GM12865 (cell line): Measurements from ENCODE around the gene P3H2.
A peak's percentile ranks its signal among the peaks of the same experiment; 100 is the strongest.

Experiments used
- DNase-seq: peaks from one replicate; pipeline ENCODE4 v3.0.0; 2010; ENCODE audit warnings: low read depth
- H3K4me3 ChIP-seq: 2 replicates; pipeline ENCODE4 v1.5.1; 2011; ENCODE audit warnings: mild to moderate bottlenecking, low read depth, low read length, control low read depth
- CTCF ChIP-seq: IDR thresholded peaks from 2 replicates; pipeline ENCODE4 v1.5.1; 2011; ENCODE audit warnings: low read length, control low read depth, low read depth, inconsistent platforms; ENCODE audit not compliant: insufficient read depth; ENCODE audit errors: missing control alignments

The P3H2 gene

GRCh38 chr3:190055773-190056172 lies 64.9 kb downstream of the P3H2 start:
- H3K4me3 ChIP-seq, result no peak overlapping the region
- DNase-seq, result no peak
- TF ChIP-seq CTCF, result no peak

- H3K4me3 ChIP-seq, result no peak overlapping the region
- no peak for DNase-seq
These were observed 66.6 kb downstream of the P3H2 start for GRCh38 chr3:190053919-190054672.

GRCh38 chr3:190051641-190052040 lies 69.1 kb downstream of the P3H2 start:
- no peak for TF ChIP-seq CTCF
- DNase-seq, result no peak

More at GRCh38 chr3:190053919-190054672, 66.6 kb downstream of the P3H2 start:
- TF ChIP-seq CTCF, result no peak

GRCh38 chr3:190048932-190049441 lies 71.7 kb downstream of the P3H2 start:
- H3K4me3 ChIP-seq, result peak overlapping the region; percentile 50
- no peak for TF ChIP-seq CTCF
- peak; percentile 35 for DNase-seq

More at GRCh38 chr3:190051641-190052040, 69.1 kb downstream of the P3H2 start:
- no peak overlapping the region for H3K4me3 ChIP-seq

- no peak for TF ChIP-seq CTCF
- H3K4me3 ChIP-seq, result no peak overlapping the region
- no peak for DNase-seq
These were observed 75.7 kb downstream of the P3H2 start for GRCh38 chr3:190044974-190045373.

GRCh38 chr3:190044142-190044541 lies 76.6 kb downstream of the P3H2 start:
- no peak overlapping the region for H3K4me3 ChIP-seq
- peak; percentile 63 for DNase-seq
- TF ChIP-seq CTCF, result no peak
